ENCODE measurements around the gene CFAP107. TPM values are rescaled to one million over a fixed set of nuclear protein-coding genes. Genes with fewer than 3 reads are reported as not detected.
"Not testable (repeated sequence)": the region's sequence is repeated elsewhere in the genome, so short reads cannot be mapped to it uniquely, and the experiment has no call there.

Gene CFAP107
- total RNA-seq, 1 experiment from 2014 or later: not detected

- Mint-ChIP-seq H3K27me3 (ENCODE audit: low read depth) (peaks cover 14% of the 10 kb centered on the region), H3K9me3 (peaks cover 7% of the 10 kb centered on the region; the same call in 1 of the 2 replicates), H3K36me3 (no peaks in the 10 kb centered on the region), H3K4me3 (no peak overlapping the region), H3K27ac (no peak overlapping the region), H3K4me1 (peaks cover 3% of the 10 kb centered on the region; the same call in 1 of the 2 replicates)
- CTCF ChIA-PET: no interaction called here
- ATAC-seq: no peak
- DNase-seq (ENCODE audit: low spot score): no peak
- POLR2A ChIA-PET: no interaction called here
- no peak for TF ChIP-seq ZMAT4 (CRISPR knock-in tag; IDR thresholded peaks at IDR 0.05)
- no peak for TF ChIP-seq MXD4 (CRISPR knock-in tag; IDR thresholded peaks at IDR 0.05; ENCODE audit: borderline replicate concordance)
- TF ChIP-seq ZNF232 (CRISPR knock-in tag; IDR thresholded peaks at IDR 0.05): no peak
- no peak for TF ChIP-seq ZBTB43 (CRISPR knock-in tag; IDR thresholded peaks at IDR 0.05)
- TF ChIP-seq ZNF671 (CRISPR knock-in tag; IDR thresholded peaks at IDR 0.05): no peak
Measured at GRCh38 chr1:12776801-12777557, 31.0 kb downstream of the CFAP107 start.

- ChIA-PET CTCF (no interaction called here), POLR2A (no interaction called here)
- no peak overlapping the region for H3K4me3 Mint-ChIP-seq
Measured at GRCh38 chr1:12778061-12778460, 32.1 kb downstream of the CFAP107 start.

GRCh38 chr1:12778907-12779306, 32.9 kb downstream of the CFAP107 start:
- Mint-ChIP-seq H3K36me3 (peaks cover 1% of the 10 kb centered on the region; the same call in 1 of the 2 replicates), H3K9me3 (peaks cover 2% of the 10 kb centered on the region), H3K4me1 (peaks cover 13% of the 10 kb centered on the region), H3K4me3 (no peak overlapping the region), H3K27ac (no peak overlapping the region), H3K27me3 (ENCODE audit: low read depth) (peaks cover 10% of the 10 kb centered on the region; the same call in 1 of the 2 replicates)
- TF ChIP-seq ESRRA (CRISPR knock-in tag; IDR thresholded peaks at IDR 0.05; ENCODE audit: borderline replicate concordance) (no peak), NFE2L1 (CRISPR knock-in tag; IDR thresholded peaks at IDR 0.05) (no peak), ZNF671 (CRISPR knock-in tag; IDR thresholded peaks at IDR 0.05) (no peak), CREB1 (CRISPR knock-in tag; IDR thresholded peaks at IDR 0.05) (no peak), USF1 (CRISPR knock-in tag; IDR thresholded peaks at IDR 0.05) (no peak), AFF4 (CRISPR knock-in tag; IDR thresholded peaks at IDR 0.05; ENCODE audit: borderline replicate concordance) (no peak), USF2 (CRISPR knock-in tag; IDR thresholded peaks at IDR 0.05) (no peak), FOXJ3 (CRISPR knock-in tag; IDR thresholded peaks at IDR 0.05; ENCODE audit: borderline replicate concordance) (no peak), RORB (CRISPR knock-in tag; IDR thresholded peaks at IDR 0.05) (no peak), ETV6 (CRISPR knock-in tag; IDR thresholded peaks at IDR 0.05) (no peak), NFATC4 (CRISPR knock-in tag; IDR thresholded peaks at IDR 0.05) (no peak), OVOL2 (CRISPR knock-in tag; IDR thresholded peaks at IDR 0.05; ENCODE audit: borderline replicate concordance) (no peak), NFYB (CRISPR knock-in tag; conservative IDR thresholded peaks at IDR 0.05; ENCODE audit: low read depth) (no peak)
- DNase-seq (ENCODE audit: low spot score) (no peak), ATAC-seq (no peak)
- ChIA-PET POLR2A (no interaction called here), CTCF (no interaction called here)

More at GRCh38 chr1:12778061-12778460, 32.1 kb downstream of the CFAP107 start:
- DNase-seq (ENCODE audit: low spot score): no peak
- no peak for ATAC-seq
- Mint-ChIP-seq H3K9me3 (peaks cover 4% of the 10 kb centered on the region; the same call in 1 of the 2 replicates), H3K27me3 (ENCODE audit: low read depth) (peaks cover 11% of the 10 kb centered on the region), H3K36me3 (no peaks in the 10 kb centered on the region), H3K27ac (no peak overlapping the region), H3K4me1 (peaks cover 9% of the 10 kb centered on the region)
- TF ChIP-seq CDX4 (CRISPR knock-in tag; IDR thresholded peaks at IDR 0.05; ENCODE audit: borderline replicate concordance): no peak
- TF ChIP-seq ZNF671 (CRISPR knock-in tag; IDR thresholded peaks at IDR 0.05): no peak
- TF ChIP-seq NFYB (CRISPR knock-in tag; conservative IDR thresholded peaks at IDR 0.05; ENCODE audit: low read depth): no peak

GRCh38 chr1:12781488-12781887, 35.5 kb downstream of the CFAP107 start:
- CTCF ChIA-PET; DNase-seq (ENCODE audit: low spot score); H3K27ac Mint-ChIP-seq; POLR2A ChIA-PET; H3K4me3 Mint-ChIP-seq; ATAC-seq: not testable (repeated sequence)
- Mint-ChIP-seq H3K36me3 (peaks cover 14% of the 10 kb centered on the region), H3K9me3 (peaks cover 19% of the 10 kb centered on the region), H3K27me3 (ENCODE audit: low read depth) (peaks cover 12% of the 10 kb centered on the region), H3K4me1 (peaks cover 13% of the 10 kb centered on the region)

Data from WTC11 (cell line).